NB4 (cell line): ENCODE data around the gene NCS1.

Experiments used
- CTCF ChIP-seq: IDR thresholded peaks from one replicate; pipeline ENCODE4 v1.5.1; 2012; ENCODE audit warnings: low read depth, low read length
- MYC ChIP-seq: IDR thresholded peaks from 2 replicates; pipeline ENCODE4 v1.6.1; 2011; ENCODE audit warnings: low read depth, low read length

- TF ChIP-seq CTCF (no peak), MYC (no peak)
Observed at GRCh38 chr9:130225071-130225470, 52.9 kb downstream of the NCS1 start.
